SK-N-SH (cell line): ENCODE results near the gene NUDT14. TPM values are rescaled to one million over a fixed set of nuclear protein-coding genes. Genes with fewer than 3 reads are reported as not detected.
A peak's percentile ranks its signal among the peaks of the same experiment; 100 is the strongest.

Experiments
- CTCF ChIA-PET: fragments of 300-600, 350-600 bp; formaldehyde crosslinking; extraction: SDS; loops from one replicate; lab custom pipeline; 2021; lab: Yijun Ruan, JAX
- POLR2A ChIA-PET: fragments of 350-600 bp; sonication (Branson Sonifier 250); formaldehyde crosslinking; extraction: SDS; loops from one replicate; lab custom pipeline; 2020; ENCODE audit warnings: antibody characterized with exemption, inconsistent platforms; lab: Yijun Ruan, JAX
- DNase-seq: peaks from one replicate; pipeline ENCODE4 v3.0.0; 2012
- H2AFZ ChIP-seq: fragments of 200-600 bp; sonication (generic); 2 replicates; pipeline ENCODE4 v1.8.1; 2016; ENCODE audit warnings: antibody characterized with exemption, mild to moderate bottlenecking, low read depth
- H3F3A ChIP-seq: fragments of 200-600 bp; sonication (generic); replicated peaks from 2 replicates; pipeline ENCODE3; 2016; ENCODE audit warnings: antibody characterized with exemption, mild to moderate bottlenecking; ENCODE audit not compliant: insufficient read depth
- H3K27ac ChIP-seq, 2 experiments: fragments of 200-500 bp in 1 of 2; fragments of 200-600 bp in 1 of 2; sonication (Bioruptor generic) in 1 of 2; sonication (generic), shearing (Covaris generic) in 1 of 2; 2 replicates each; pipeline versions ENCODE4 v1.5.1 to v1.6.1; 2014 to 2016; ENCODE audit warnings: low read depth in 2 of 2, inconsistent platforms in 1 of 2, low read length in 1 of 2, mild to moderate bottlenecking in 1 of 2, mixed read lengths in 1 of 2
- H3K27me3 ChIP-seq: fragments of 200-600 bp; sonication (generic), shearing (Covaris generic); 2 replicates; pipeline ENCODE4 v1.6.1; 2016; ENCODE audit warnings: mixed run types; ENCODE audit not compliant: insufficient read depth
- H3K36me3 ChIP-seq, 2 experiments: fragments of 200-500 bp in 1 of 2; fragments of 200-600 bp in 1 of 2; sonication (Bioruptor generic) in 1 of 2; sonication (generic) in 1 of 2; replicated peaks in 1 of 2; 2 replicates each; pipeline versions ENCODE3 to v1.5.1; 2014 to 2016; ENCODE audit warnings: low read length in 1 of 2, mild to moderate bottlenecking in 1 of 2; ENCODE audit not compliant: insufficient read depth in 2 of 2, control insufficient read depth in 1 of 2
- H3K4me1 ChIP-seq, 2 experiments: fragments of 200-500 bp in 1 of 2; fragments of 200-600 bp in 1 of 2; sonication (Bioruptor generic) in 1 of 2; sonication (generic), shearing (Covaris generic) in 1 of 2; 2 replicates each; pipeline versions ENCODE4 v1.5.1 to v1.6.1; 2014 to 2016; ENCODE audit warnings: low read depth in 1 of 2, low read length in 1 of 2, mixed run types in 1 of 2; ENCODE audit not compliant: insufficient read depth in 2 of 2, control insufficient read depth in 1 of 2
- H3K4me2 ChIP-seq: fragments of 200-600 bp; sonication (generic), shearing (Covaris generic); 2 replicates; pipeline ENCODE4 v1.6.1; 2017; ENCODE audit warnings: mixed run types
- H3K4me3 ChIP-seq, 2 experiments: fragments of 200-500 bp in 1 of 2; fragments of 200-600 bp in 1 of 2; sonication (Bioruptor generic) in 1 of 2; sonication (generic), shearing (Covaris generic) in 1 of 2; 2 replicates each; pipeline versions ENCODE4 v1.5.1 to v1.8.1; 2014 to 2016; ENCODE audit warnings: low read depth in 2 of 2, inconsistent platforms in 1 of 2, low read length in 1 of 2, mild to moderate bottlenecking in 1 of 2, mixed read lengths in 1 of 2, moderate library complexity in 1 of 2
- H3K79me2 ChIP-seq: fragments of 200-600 bp; sonication (generic); 2 replicates; pipeline ENCODE4 v1.8.1; 2017; ENCODE audit warnings: mild to moderate bottlenecking; ENCODE audit not compliant: insufficient read depth
- H3K9ac ChIP-seq: fragments of 200-600 bp; sonication (generic); 2 replicates; pipeline ENCODE4 v1.6.1; 2017; ENCODE audit warnings: mixed run types
- H3K9me2 ChIP-seq: fragments of 200-600 bp; sonication (generic); 2 replicates; pipeline ENCODE4 v1.6.1; 2017; ENCODE audit warnings: mixed run types
- H3K9me3 ChIP-seq: fragments of 200-600 bp; sonication (generic); 2 replicates; pipeline ENCODE4 v1.6.1; 2017; ENCODE audit warnings: mixed run types, mild to moderate bottlenecking, moderate library complexity
- H4K20me1 ChIP-seq: fragments of 200-600 bp; sonication (generic); 2 replicates; pipeline ENCODE4 v1.6.1; 2017; ENCODE audit warnings: mild to moderate bottlenecking, mixed run types; ENCODE audit not compliant: insufficient read depth
- CHD2 ChIP-seq: fragments of 150-350 bp; IDR thresholded peaks from 2 replicates; pipeline ENCODE4 v1.6.1; 2018; ENCODE audit warnings: low read length; ENCODE audit not compliant: partially characterized antibody
- FOSL2 ChIP-seq: IDR thresholded peaks from 2 replicates; pipeline ENCODE4 v1.4.0; 2012; ENCODE audit warnings: low read depth, mild to moderate bottlenecking, moderate library complexity, borderline replicate concordance
- FOXM1 ChIP-seq: IDR thresholded peaks from 2 replicates; pipeline ENCODE4 v1.4.0; 2012; ENCODE audit warnings: low read depth, mild to moderate bottlenecking
- GABPA ChIP-seq: IDR thresholded peaks from 2 replicates; pipeline ENCODE4 v1.4.0; 2012; ENCODE audit warnings: low read depth, mild to moderate bottlenecking
- MEF2A ChIP-seq: IDR thresholded peaks from 2 replicates; pipeline ENCODE4 v1.4.0; 2012; ENCODE audit warnings: low read depth, borderline replicate concordance
- POLR2AphosphoS5 ChIP-seq: IDR thresholded peaks from 2 replicates; pipeline ENCODE4 v1.6.1; 2012; ENCODE audit warnings: low read depth, low read length
- RFX5 ChIP-seq: IDR thresholded peaks from 2 replicates; pipeline ENCODE4 v1.6.1; 2012; ENCODE audit warnings: mild to moderate bottlenecking, improper control_type of control experiment, low read length
- TAF1 ChIP-seq: IDR thresholded peaks from 2 replicates; pipeline ENCODE4 v1.6.1; 2012; ENCODE audit warnings: low read depth, mild to moderate bottlenecking, low read length, moderate library complexity, borderline replicate concordance
- TCF12 ChIP-seq: IDR thresholded peaks from 2 replicates; pipeline ENCODE4 v1.4.0; 2012
- WGBS: methylation state at CpG from one replicate; pipeline ENCODE4 v1.1.6; 2017; ENCODE audit warnings: low lambda C conversion rate; 5-methylcytosine and 5-hydroxymethylcytosine counted together
- polyA plus RNA-seq, 3 experiments: library from polyadenylated mRNA; depleted of rRNA; stranded (reverse); fragments of >200 nt; gene quantifications; 2 replicates each; pipeline ENCODE4 v1.2.3, GENCODE V29; 2012
- TF ChIP-seq, protein P1 (sequence below): fragments of 200-600 bp; sonication (generic); IDR thresholded peaks from 2 replicates; pipeline ENCODE4 v1.6.1; 2017; ENCODE audit warnings: antibody characterized with exemption, mild to moderate bottlenecking, moderate library complexity
- TF ChIP-seq, protein P2 (sequence below): IDR thresholded peaks from 2 replicates; pipeline ENCODE4; 2012
- TF ChIP-seq, protein P3 (sequence below): IDR thresholded peaks from 2 replicates; pipeline ENCODE4 v1.4.0; 2012; ENCODE audit warnings: low read depth, borderline replicate concordance

Gene NUDT14
- polyA plus RNA-seq, 1 of the 3 experiments (the other 2 are of a cell fraction) = 18.4 TPM

DNA sequence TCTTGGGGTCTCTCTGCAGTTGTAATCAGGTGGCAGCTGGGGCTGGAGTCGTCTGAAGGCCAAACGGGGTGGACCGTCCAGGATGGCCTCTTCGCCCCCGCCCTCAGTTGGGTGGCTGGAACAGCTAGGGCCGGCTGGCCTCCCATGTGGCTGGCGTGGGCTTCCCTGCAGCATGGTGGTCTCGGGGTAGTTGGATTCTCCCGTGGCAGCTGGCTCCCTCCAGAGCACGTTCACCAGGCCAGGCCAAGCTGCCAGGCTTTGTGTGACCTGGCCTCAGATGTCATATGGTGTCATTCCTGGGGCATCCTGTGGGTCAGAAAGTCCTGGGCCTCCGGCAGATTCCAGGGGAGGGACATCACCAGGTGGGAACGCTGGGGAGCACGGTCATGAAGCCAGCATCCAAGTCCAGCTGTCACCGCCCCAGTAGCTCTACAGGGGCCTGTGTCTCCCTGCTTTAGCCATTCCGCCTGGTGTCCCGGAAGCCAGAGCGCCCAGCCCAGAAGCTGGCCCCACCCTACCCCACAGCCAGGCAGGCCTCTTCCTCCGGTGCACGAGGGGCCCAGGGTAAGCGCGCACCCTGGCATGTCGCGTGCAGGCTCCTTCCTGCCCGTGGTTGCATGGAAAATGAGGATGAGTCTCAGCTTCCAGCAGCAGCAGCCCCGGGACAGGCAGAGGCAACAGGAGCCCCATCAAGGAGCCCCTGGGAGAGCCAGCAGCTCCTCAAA, 1.3 kb upstream of the NUDT14 start:
- no peak overlapping the region for H3K27ac ChIP-seq
- POLR2A ChIA-PET = interaction anchor here (1.5 kb wide), 1 partner anchor 66 kb away, joined by 4 read pairs; the partner anchor contains the start of gene BTBD6
- H3K4me2 ChIP-seq = no peak overlapping the region
- no peak overlapping the region for H2AFZ ChIP-seq
- no peak overlapping the region for H3K4me3 ChIP-seq
- no peak overlapping the region for H3K9ac ChIP-seq
- TF ChIP-seq CHD2 (no peak), FOXM1 (no peak), GABPA (no peak)
- TF ChIP-seq, protein P1, sequence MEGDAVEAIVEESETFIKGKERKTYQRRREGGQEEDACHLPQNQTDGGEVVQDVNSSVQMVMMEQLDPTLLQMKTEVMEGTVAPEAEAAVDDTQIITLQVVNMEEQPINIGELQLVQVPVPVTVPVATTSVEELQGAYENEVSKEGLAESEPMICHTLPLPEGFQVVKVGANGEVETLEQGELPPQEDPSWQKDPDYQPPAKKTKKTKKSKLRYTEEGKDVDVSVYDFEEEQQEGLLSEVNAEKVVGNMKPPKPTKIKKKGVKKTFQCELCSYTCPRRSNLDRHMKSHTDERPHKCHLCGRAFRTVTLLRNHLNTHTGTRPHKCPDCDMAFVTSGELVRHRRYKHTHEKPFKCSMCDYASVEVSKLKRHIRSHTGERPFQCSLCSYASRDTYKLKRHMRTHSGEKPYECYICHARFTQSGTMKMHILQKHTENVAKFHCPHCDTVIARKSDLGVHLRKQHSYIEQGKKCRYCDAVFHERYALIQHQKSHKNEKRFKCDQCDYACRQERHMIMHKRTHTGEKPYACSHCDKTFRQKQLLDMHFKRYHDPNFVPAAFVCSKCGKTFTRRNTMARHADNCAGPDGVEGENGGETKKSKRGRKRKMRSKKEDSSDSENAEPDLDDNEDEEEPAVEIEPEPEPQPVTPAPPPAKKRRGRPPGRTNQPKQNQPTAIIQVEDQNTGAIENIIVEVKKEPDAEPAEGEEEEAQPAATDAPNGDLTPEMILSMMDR = no peak
- TF ChIP-seq, protein P2, sequence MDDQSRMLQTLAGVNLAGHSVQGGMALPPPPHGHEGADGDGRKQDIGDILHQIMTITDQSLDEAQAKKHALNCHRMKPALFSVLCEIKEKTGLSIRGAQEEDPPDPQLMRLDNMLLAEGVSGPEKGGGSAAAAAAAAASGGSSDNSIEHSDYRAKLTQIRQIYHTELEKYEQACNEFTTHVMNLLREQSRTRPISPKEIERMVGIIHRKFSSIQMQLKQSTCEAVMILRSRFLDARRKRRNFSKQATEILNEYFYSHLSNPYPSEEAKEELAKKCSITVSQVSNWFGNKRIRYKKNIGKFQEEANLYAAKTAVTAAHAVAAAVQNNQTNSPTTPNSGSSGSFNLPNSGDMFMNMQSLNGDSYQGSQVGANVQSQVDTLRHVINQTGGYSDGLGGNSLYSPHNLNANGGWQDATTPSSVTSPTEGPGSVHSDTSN = no peak
- TF ChIP-seq, protein P3, sequence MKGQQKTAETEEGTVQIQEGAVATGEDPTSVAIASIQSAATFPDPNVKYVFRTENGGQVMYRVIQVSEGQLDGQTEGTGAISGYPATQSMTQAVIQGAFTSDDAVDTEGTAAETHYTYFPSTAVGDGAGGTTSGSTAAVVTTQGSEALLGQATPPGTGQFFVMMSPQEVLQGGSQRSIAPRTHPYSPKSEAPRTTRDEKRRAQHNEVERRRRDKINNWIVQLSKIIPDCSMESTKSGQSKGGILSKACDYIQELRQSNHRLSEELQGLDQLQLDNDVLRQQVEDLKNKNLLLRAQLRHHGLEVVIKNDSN = no peak
- DNase-seq = no peak
- H3K9me2 ChIP-seq = no peaks in the 10 kb centered on the region
- no peaks in the 10 kb centered on the region for H3K36me3 ChIP-seq
- peaks cover 7% of the 10 kb centered on the region for H3F3A ChIP-seq
- no peaks in the 10 kb centered on the region for H3K27me3 ChIP-seq
- CTCF ChIA-PET = interaction anchor here (0.7 to 1.5 kb wide), 11 partner anchors 7 to 111 kb away, joined by 3 to 7 read pairs (median 3); partner anchors contain the start of gene JAG2
- WGBS = 75% methylated on average over 4 of the region's 25 CpGs
- H3K4me1 ChIP-seq = peaks cover 0 to 8% of the 10 kb centered on the region in 2 experiments; a peak in 2 of 4 replicates
- H3K9me3 ChIP-seq = no peaks in the 10 kb centered on the region
- no peaks in the 10 kb centered on the region for H4K20me1 ChIP-seq
- no peaks in the 10 kb centered on the region for H3K79me2 ChIP-seq

DNA sequence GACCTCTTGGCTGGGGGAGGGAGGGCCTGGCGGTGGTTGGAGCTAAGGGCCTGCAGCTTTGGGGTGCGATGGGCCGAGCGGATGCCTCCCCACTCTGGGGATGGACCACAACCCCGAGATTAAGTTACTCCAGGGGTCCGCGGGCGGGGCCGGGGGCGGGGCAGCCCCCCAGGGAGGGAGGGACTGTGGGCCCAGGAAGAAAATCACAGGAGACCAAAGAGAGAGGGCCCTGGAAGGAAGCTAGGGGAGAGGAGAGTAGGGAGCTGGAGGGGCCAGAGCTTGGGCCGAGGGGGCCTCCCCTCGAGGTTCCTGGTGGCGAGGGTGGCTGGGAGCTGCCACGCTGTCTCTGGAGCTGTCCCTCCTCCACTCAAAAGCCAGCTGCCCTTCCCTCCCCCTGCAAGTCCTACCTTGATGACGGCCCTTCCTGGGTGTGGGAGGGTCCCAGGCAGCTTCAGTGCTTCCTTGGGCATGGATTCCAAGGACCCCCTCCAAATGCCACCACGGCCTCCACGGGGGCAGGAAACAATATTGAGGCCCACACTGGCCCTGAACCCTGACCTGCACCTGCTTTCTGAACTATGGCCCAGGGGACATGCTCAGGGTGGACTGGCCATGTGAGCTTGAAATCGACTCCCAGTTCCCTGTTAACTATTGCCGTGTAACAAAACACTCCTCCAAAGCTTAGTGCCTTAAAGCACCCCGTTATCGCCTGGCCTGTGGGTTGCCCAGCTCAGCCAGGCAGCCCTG, 610 bp upstream of the NUDT14 start:
- H3K36me3 ChIP-seq = no peaks in the 10 kb centered on the region
- no peak overlapping the region for H2AFZ ChIP-seq
- no peaks in the 10 kb centered on the region for H3K79me2 ChIP-seq
- no peak for TF ChIP-seq TCF12
- no peak for TF ChIP-seq MEF2A
- no peak for TF ChIP-seq POLR2AphosphoS5
- no peak for TF ChIP-seq FOSL2
- TF ChIP-seq TAF1 = no peak
- TF ChIP-seq RFX5 = no peak
- TF ChIP-seq CHD2 = no peak
- no peak overlapping the region for H3K27ac ChIP-seq
- no peak for DNase-seq
- peaks cover 0 to 8% of the 10 kb centered on the region in 2 experiments; a peak in 2 of 4 replicates for H3K4me1 ChIP-seq
- 60% methylated on average over 15 of the region's 21 CpGs for WGBS
- H3K9me3 ChIP-seq = no peaks in the 10 kb centered on the region
- POLR2A ChIA-PET = interaction anchor here (1.5 kb wide), 1 partner anchor 66 kb away, joined by 4 read pairs; the partner anchor contains the start of gene BTBD6
- H3K4me2 ChIP-seq = peak overlapping the region; percentile 50; the same call in 1 of the 2 replicates
- H3K4me3 ChIP-seq = peak overlapping the region in 1 of 2 experiments; percentile 55; a peak in 2 of 4 replicates
- CTCF ChIA-PET = interaction anchor here (0.7 to 1.5 kb wide), 11 partner anchors 8 to 308 kb away, joined by 3 to 7 read pairs (median 3); partner anchors contain the start of gene JAG2
- no peaks in the 10 kb centered on the region for H3K27me3 ChIP-seq
- H4K20me1 ChIP-seq = no peaks in the 10 kb centered on the region
- H3K9me2 ChIP-seq = no peaks in the 10 kb centered on the region
- H3F3A ChIP-seq = peaks cover 7% of the 10 kb centered on the region
- no peak overlapping the region for H3K9ac ChIP-seq
